Measurements from ENCODE around the gene SLC1A4. TPM values are rescaled to one million over a fixed set of nuclear protein-coding genes. Genes with fewer than 3 reads are reported as not detected.

SLC1A4 gene
- total RNA-seq, 1 donor from 2014 or later: 41.4 TPM

DNA sequence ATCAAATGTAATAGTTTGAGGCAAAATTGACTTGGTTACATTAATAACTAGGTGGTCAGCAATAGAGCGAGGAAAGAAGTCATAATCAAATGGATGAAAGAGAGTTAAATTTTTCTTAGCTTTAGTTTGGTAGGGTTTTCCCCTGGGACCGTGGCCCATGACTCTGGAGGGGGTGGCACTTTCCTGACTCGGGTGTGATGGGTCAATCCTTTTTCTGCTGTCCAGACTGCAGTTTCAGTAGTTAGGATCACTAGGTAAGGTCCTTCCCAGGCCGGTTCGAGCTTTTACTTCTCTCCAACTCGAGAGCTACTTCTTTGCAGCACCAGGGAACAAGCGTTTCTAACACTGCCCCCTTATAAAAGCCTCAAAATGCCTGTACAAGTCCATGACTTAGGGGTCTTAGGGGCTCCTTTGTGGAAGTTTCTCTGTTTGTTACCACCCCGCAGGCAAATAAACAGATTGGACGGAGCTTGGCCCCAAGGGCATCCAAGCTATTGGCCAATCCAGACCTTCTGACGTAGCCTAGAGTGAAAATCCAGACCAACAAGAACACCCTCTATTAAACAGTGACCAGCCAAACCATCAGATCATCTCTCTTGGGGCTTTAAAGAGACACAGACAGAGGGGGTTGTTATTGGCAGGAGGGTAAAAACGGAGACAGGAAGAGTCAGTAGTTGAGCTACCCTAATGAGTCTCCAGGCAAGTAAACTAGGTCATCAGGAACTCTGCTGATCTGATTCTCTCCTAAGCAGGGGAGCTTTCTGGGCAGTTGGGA, 57.6 kb downstream of the SLC1A4 start:
- Mint-ChIP-seq H3K4me3 (ENCODE audit: unreplicated experiment) (no peak overlapping the region), H3K36me3 (ENCODE audit: low read depth, unreplicated experiment) (peaks cover 25% of the 10 kb centered on the region), H3K27me3 (ENCODE audit: unreplicated experiment) (peaks cover 1% of the 10 kb centered on the region), H3K9me3 (ENCODE audit: unreplicated experiment) (peaks cover 6% of the 10 kb centered on the region), H3K4me1 (ENCODE audit: unreplicated experiment) (peaks cover 20% of the 10 kb centered on the region), H3K27ac (ENCODE audit: unreplicated experiment) (no peak overlapping the region)
- DNase-seq (ENCODE audit: low spot score): no peak
- TF ChIP-seq, protein P1, sequence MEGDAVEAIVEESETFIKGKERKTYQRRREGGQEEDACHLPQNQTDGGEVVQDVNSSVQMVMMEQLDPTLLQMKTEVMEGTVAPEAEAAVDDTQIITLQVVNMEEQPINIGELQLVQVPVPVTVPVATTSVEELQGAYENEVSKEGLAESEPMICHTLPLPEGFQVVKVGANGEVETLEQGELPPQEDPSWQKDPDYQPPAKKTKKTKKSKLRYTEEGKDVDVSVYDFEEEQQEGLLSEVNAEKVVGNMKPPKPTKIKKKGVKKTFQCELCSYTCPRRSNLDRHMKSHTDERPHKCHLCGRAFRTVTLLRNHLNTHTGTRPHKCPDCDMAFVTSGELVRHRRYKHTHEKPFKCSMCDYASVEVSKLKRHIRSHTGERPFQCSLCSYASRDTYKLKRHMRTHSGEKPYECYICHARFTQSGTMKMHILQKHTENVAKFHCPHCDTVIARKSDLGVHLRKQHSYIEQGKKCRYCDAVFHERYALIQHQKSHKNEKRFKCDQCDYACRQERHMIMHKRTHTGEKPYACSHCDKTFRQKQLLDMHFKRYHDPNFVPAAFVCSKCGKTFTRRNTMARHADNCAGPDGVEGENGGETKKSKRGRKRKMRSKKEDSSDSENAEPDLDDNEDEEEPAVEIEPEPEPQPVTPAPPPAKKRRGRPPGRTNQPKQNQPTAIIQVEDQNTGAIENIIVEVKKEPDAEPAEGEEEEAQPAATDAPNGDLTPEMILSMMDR (IDR thresholded peaks at IDR 0.05; ENCODE audit: unreplicated experiment): no peak

DNA sequence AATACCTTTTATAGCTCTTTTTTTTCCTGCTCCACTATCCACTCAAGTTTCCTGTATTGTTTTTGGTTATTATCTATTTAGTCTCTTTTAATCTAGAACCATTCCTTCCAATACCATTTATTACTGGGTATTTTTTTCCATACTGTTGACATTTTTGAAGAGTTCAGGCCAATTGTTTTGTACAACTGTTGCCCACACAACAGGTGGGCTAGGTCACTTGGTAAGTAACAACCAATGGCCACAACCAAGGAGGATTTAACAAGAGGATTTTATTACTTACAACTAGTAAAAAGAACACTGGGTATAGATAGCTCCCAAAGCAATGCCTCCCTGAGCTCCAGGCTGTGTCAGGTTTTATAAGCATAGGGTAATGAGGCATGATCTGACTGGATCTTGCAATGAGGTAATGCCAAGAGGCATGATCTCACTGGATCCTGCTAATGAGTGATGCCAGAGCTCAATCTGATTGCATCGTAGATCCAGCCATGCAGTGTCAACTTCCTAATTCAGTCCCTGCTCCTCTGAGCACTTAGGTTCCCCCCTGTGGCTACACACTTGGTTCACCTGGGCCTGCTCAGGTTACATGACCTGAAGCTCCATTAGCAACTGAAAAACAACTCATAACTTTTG, 59.9 kb downstream of the SLC1A4 start:
- Mint-ChIP-seq H3K4me1 (ENCODE audit: unreplicated experiment) (peaks cover 7% of the 10 kb centered on the region), H3K36me3 (ENCODE audit: low read depth, unreplicated experiment) (peaks cover 26% of the 10 kb centered on the region), H3K9me3 (ENCODE audit: unreplicated experiment) (peaks cover 4% of the 10 kb centered on the region), H3K27ac (ENCODE audit: unreplicated experiment) (no peak overlapping the region), H3K27me3 (ENCODE audit: unreplicated experiment) (peaks cover 1% of the 10 kb centered on the region), H3K4me3 (ENCODE audit: unreplicated experiment) (no peak overlapping the region)
- TF ChIP-seq, protein P1 (IDR thresholded peaks at IDR 0.05; ENCODE audit: unreplicated experiment): no peak
- DNase-seq (ENCODE audit: low spot score): no peak

DNA sequence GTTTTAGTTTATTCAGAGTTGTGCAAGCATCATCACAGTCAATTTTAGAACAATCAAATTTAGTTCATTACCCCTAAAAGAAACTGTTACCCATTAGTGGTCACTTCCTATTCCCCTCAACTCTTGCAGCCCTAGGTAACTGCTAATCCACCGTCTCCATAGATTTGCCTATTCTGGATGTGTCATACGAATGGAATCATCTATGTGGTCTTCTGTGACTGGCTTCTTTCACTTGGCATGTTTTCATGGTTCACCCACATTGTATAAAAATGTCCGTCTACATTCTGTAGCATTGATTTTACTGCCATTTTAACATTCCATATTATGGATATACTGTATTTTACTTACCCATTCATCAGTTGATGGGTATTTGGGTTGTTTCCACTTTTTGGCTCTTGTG, 61.7 kb downstream of the SLC1A4 start:
- no peak overlapping the region for H3K27ac Mint-ChIP-seq (ENCODE audit: unreplicated experiment)
- H3K27me3 Mint-ChIP-seq (ENCODE audit: unreplicated experiment): peaks cover 6% of the 10 kb centered on the region
- no peaks in the 10 kb centered on the region for H3K9me3 Mint-ChIP-seq (ENCODE audit: unreplicated experiment)
- TF ChIP-seq, protein P1 (IDR thresholded peaks at IDR 0.05; ENCODE audit: unreplicated experiment): no peak
- DNase-seq (ENCODE audit: low spot score): no peak
- H3K36me3 Mint-ChIP-seq (ENCODE audit: low read depth, unreplicated experiment): peaks cover 18% of the 10 kb centered on the region
- H3K4me3 Mint-ChIP-seq (ENCODE audit: unreplicated experiment): no peak overlapping the region
- peaks cover 9% of the 10 kb centered on the region for H3K4me1 Mint-ChIP-seq (ENCODE audit: unreplicated experiment)

DNA sequence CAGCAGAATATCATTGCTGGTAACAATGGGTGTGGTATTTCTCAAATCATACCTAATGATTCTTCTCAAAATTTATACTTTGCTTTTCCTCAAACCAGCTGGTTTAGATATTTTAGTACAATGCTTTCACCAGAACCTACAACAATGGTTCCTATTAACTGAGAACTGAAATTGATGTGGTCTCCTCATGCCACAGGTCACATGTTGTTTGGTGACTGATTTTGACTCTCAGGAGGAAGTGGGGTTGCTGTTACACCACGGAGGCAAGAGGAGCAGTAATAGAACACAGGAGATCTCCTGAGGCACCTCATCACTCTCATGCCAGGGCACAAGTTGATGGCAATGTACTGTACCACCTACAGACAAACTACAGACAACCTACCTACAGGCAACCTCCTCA, 64.0 kb downstream of the SLC1A4 start:
- TF ChIP-seq, protein P1 (IDR thresholded peaks at IDR 0.05; ENCODE audit: unreplicated experiment): no peak
- Mint-ChIP-seq H3K4me1 (ENCODE audit: unreplicated experiment) (peaks cover 21% of the 10 kb centered on the region), H3K27ac (ENCODE audit: unreplicated experiment) (no peak overlapping the region), H3K9me3 (ENCODE audit: unreplicated experiment) (no peaks in the 10 kb centered on the region), H3K27me3 (ENCODE audit: unreplicated experiment) (peaks cover 14% of the 10 kb centered on the region), H3K4me3 (ENCODE audit: unreplicated experiment) (no peak overlapping the region), H3K36me3 (ENCODE audit: low read depth, unreplicated experiment) (peaks cover 22% of the 10 kb centered on the region)
- no peak for DNase-seq (ENCODE audit: low spot score)
